SK-N-SH (cell line): Measurements from ENCODE around the gene APELA. TPM values are rescaled to one million over a fixed set of nuclear protein-coding genes. Genes with fewer than 3 reads are reported as not detected.

Experiments used
- CTCF ChIA-PET: fragments of 300-600, 350-600 bp; formaldehyde crosslinking; extraction: SDS; loops from one replicate; lab custom pipeline; 2021; lab: Yijun Ruan, JAX
- POLR2A ChIA-PET: fragments of 350-600 bp; sonication (Branson Sonifier 250); formaldehyde crosslinking; extraction: SDS; loops from one replicate; lab custom pipeline; 2020; ENCODE audit warnings: antibody characterized with exemption, inconsistent platforms; lab: Yijun Ruan, JAX
- DNase-seq: peaks from one replicate; pipeline ENCODE4 v3.0.0; 2012
- H2AFZ ChIP-seq: fragments of 200-600 bp; sonication (generic); 2 replicates; pipeline ENCODE4 v1.8.1; 2016; ENCODE audit warnings: antibody characterized with exemption, mild to moderate bottlenecking, low read depth
- H3F3A ChIP-seq: fragments of 200-600 bp; sonication (generic); replicated peaks from 2 replicates; pipeline ENCODE3; 2016; ENCODE audit warnings: antibody characterized with exemption, mild to moderate bottlenecking; ENCODE audit not compliant: insufficient read depth
- H3K27ac ChIP-seq, 2 experiments: fragments of 200-500 bp in 1 of 2; fragments of 200-600 bp in 1 of 2; sonication (Bioruptor generic) in 1 of 2; sonication (generic), shearing (Covaris generic) in 1 of 2; 2 replicates each; pipeline versions ENCODE4 v1.5.1 to v1.6.1; 2014 to 2016; ENCODE audit warnings: low read depth in 2 of 2, inconsistent platforms in 1 of 2, low read length in 1 of 2, mild to moderate bottlenecking in 1 of 2, mixed read lengths in 1 of 2
- H3K27me3 ChIP-seq: fragments of 200-600 bp; sonication (generic), shearing (Covaris generic); 2 replicates; pipeline ENCODE4 v1.6.1; 2016; ENCODE audit warnings: mixed run types; ENCODE audit not compliant: insufficient read depth
- H3K36me3 ChIP-seq, 2 experiments: fragments of 200-500 bp in 1 of 2; fragments of 200-600 bp in 1 of 2; sonication (Bioruptor generic) in 1 of 2; sonication (generic) in 1 of 2; replicated peaks in 1 of 2; 2 replicates each; pipeline versions ENCODE3 to v1.5.1; 2014 to 2016; ENCODE audit warnings: low read length in 1 of 2, mild to moderate bottlenecking in 1 of 2; ENCODE audit not compliant: insufficient read depth in 2 of 2, control insufficient read depth in 1 of 2
- H3K4me1 ChIP-seq, 2 experiments: fragments of 200-500 bp in 1 of 2; fragments of 200-600 bp in 1 of 2; sonication (Bioruptor generic) in 1 of 2; sonication (generic), shearing (Covaris generic) in 1 of 2; 2 replicates each; pipeline versions ENCODE4 v1.5.1 to v1.6.1; 2014 to 2016; ENCODE audit warnings: low read depth in 1 of 2, low read length in 1 of 2, mixed run types in 1 of 2; ENCODE audit not compliant: insufficient read depth in 2 of 2, control insufficient read depth in 1 of 2
- H3K4me2 ChIP-seq: fragments of 200-600 bp; sonication (generic), shearing (Covaris generic); 2 replicates; pipeline ENCODE4 v1.6.1; 2017; ENCODE audit warnings: mixed run types
- H3K4me3 ChIP-seq, 2 experiments: fragments of 200-500 bp in 1 of 2; fragments of 200-600 bp in 1 of 2; sonication (Bioruptor generic) in 1 of 2; sonication (generic), shearing (Covaris generic) in 1 of 2; 2 replicates each; pipeline versions ENCODE4 v1.5.1 to v1.8.1; 2014 to 2016; ENCODE audit warnings: low read depth in 2 of 2, inconsistent platforms in 1 of 2, low read length in 1 of 2, mild to moderate bottlenecking in 1 of 2, mixed read lengths in 1 of 2, moderate library complexity in 1 of 2
- H3K79me2 ChIP-seq: fragments of 200-600 bp; sonication (generic); 2 replicates; pipeline ENCODE4 v1.8.1; 2017; ENCODE audit warnings: mild to moderate bottlenecking; ENCODE audit not compliant: insufficient read depth
- H3K9ac ChIP-seq: fragments of 200-600 bp; sonication (generic); 2 replicates; pipeline ENCODE4 v1.6.1; 2017; ENCODE audit warnings: mixed run types
- H3K9me2 ChIP-seq: fragments of 200-600 bp; sonication (generic); 2 replicates; pipeline ENCODE4 v1.6.1; 2017; ENCODE audit warnings: mixed run types
- H3K9me3 ChIP-seq: fragments of 200-600 bp; sonication (generic); 2 replicates; pipeline ENCODE4 v1.6.1; 2017; ENCODE audit warnings: mixed run types, mild to moderate bottlenecking, moderate library complexity
- H4K20me1 ChIP-seq: fragments of 200-600 bp; sonication (generic); 2 replicates; pipeline ENCODE4 v1.6.1; 2017; ENCODE audit warnings: mild to moderate bottlenecking, mixed run types; ENCODE audit not compliant: insufficient read depth
- GABPA ChIP-seq: IDR thresholded peaks from 2 replicates; pipeline ENCODE4 v1.4.0; 2012; ENCODE audit warnings: low read depth, mild to moderate bottlenecking
- MXI1 ChIP-seq: IDR thresholded peaks from 2 replicates; pipeline ENCODE4 v1.6.1; 2012; ENCODE audit warnings: mild to moderate bottlenecking, low read depth, low read length, improper control_type of control experiment
- NRF1 ChIP-seq: IDR thresholded peaks from 2 replicates; pipeline ENCODE4 v1.6.1; 2012; ENCODE audit warnings: low read depth, mild to moderate bottlenecking, low read length
- SMC3 ChIP-seq: IDR thresholded peaks from 2 replicates; pipeline ENCODE4 v1.6.1; 2012; ENCODE audit warnings: low read depth, low read length, improper control_type of control experiment
- TCF12 ChIP-seq: IDR thresholded peaks from 2 replicates; pipeline ENCODE4 v1.4.0; 2012
- WGBS: methylation state at CpG from one replicate; pipeline ENCODE4 v1.1.6; 2017; ENCODE audit warnings: low lambda C conversion rate; 5-methylcytosine and 5-hydroxymethylcytosine counted together
- polyA plus RNA-seq, 3 experiments: library from polyadenylated mRNA; depleted of rRNA; stranded (reverse); fragments of >200 nt; gene quantifications; 2 replicates each; pipeline ENCODE4 v1.2.3, GENCODE V29; 2012
- TF ChIP-seq, protein P1 (sequence below): IDR thresholded peaks from 2 replicates; pipeline ENCODE4 v1.6.1; 2012; ENCODE audit warnings: mild to moderate bottlenecking, low read depth, low read length, moderate library complexity
- TF ChIP-seq, protein P2 (sequence below): IDR thresholded peaks from 2 replicates; pipeline ENCODE4; 2012

The APELA gene
- polyA plus RNA-seq, 1 of the 3 experiments (the other 2 are of a cell fraction), result not detected

- Histone ChIP-seq H4K20me1 (no peaks in the 10 kb centered on the region), H3K27ac (no peak overlapping the region), H3K4me3 (no peak overlapping the region), H3K9me3 (no peaks in the 10 kb centered on the region), H2AFZ (no peak overlapping the region), H3K4me1 (no peaks in the 10 kb centered on the region), H3K4me2 (no peak overlapping the region), H3K79me2 (no peaks in the 10 kb centered on the region), H3K9ac (no peak overlapping the region), H3F3A (no peaks in the 10 kb centered on the region), H3K27me3 (no peaks in the 10 kb centered on the region; the same call in 1 of the 2 replicates), H3K36me3 (no peaks in the 10 kb centered on the region), H3K9me2 (no peaks in the 10 kb centered on the region)
- TF ChIP-seq, protein P1, sequence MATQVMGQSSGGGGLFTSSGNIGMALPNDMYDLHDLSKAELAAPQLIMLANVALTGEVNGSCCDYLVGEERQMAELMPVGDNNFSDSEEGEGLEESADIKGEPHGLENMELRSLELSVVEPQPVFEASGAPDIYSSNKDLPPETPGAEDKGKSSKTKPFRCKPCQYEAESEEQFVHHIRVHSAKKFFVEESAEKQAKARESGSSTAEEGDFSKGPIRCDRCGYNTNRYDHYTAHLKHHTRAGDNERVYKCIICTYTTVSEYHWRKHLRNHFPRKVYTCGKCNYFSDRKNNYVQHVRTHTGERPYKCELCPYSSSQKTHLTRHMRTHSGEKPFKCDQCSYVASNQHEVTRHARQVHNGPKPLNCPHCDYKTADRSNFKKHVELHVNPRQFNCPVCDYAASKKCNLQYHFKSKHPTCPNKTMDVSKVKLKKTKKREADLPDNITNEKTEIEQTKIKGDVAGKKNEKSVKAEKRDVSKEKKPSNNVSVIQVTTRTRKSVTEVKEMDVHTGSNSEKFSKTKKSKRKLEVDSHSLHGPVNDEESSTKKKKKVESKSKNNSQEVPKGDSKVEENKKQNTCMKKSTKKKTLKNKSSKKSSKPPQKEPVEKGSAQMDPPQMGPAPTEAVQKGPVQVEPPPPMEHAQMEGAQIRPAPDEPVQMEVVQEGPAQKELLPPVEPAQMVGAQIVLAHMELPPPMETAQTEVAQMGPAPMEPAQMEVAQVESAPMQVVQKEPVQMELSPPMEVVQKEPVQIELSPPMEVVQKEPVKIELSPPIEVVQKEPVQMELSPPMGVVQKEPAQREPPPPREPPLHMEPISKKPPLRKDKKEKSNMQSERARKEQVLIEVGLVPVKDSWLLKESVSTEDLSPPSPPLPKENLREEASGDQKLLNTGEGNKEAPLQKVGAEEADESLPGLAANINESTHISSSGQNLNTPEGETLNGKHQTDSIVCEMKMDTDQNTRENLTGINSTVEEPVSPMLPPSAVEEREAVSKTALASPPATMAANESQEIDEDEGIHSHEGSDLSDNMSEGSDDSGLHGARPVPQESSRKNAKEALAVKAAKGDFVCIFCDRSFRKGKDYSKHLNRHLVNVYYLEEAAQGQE, result no peak
- TF ChIP-seq, protein P2, sequence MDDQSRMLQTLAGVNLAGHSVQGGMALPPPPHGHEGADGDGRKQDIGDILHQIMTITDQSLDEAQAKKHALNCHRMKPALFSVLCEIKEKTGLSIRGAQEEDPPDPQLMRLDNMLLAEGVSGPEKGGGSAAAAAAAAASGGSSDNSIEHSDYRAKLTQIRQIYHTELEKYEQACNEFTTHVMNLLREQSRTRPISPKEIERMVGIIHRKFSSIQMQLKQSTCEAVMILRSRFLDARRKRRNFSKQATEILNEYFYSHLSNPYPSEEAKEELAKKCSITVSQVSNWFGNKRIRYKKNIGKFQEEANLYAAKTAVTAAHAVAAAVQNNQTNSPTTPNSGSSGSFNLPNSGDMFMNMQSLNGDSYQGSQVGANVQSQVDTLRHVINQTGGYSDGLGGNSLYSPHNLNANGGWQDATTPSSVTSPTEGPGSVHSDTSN, result no peak
- TF ChIP-seq MXI1 (no peak), TCF12 (no peak)
- DNase-seq, result no peak
- ChIA-PET CTCF (no interaction called here), POLR2A (no interaction called here)
- WGBS, result 6% methylated on average over 5 of the region's 5 CpGs
These were observed 54.8 kb downstream of the APELA start for GRCh38 chr4:164931551-164932324.

GRCh38 chr4:164933244-164933643 lies 56.3 kb downstream of the APELA start:
- WGBS, result 32% methylated on average over 10 of the region's 11 CpGs
- H3K36me3 ChIP-seq, result no peaks in the 10 kb centered on the region
- H3K9me3 ChIP-seq, result no peaks in the 10 kb centered on the region
- no peaks in the 10 kb centered on the region for H3F3A ChIP-seq
- H3K27me3 ChIP-seq, result no peaks in the 10 kb centered on the region; the same call in 1 of the 2 replicates
- H3K9ac ChIP-seq, result no peak overlapping the region
- no peaks in the 10 kb centered on the region for H3K4me1 ChIP-seq
- no peaks in the 10 kb centered on the region for H3K9me2 ChIP-seq
- no peak overlapping the region for H3K27ac ChIP-seq
- H2AFZ ChIP-seq, result peak overlapping the region; percentile 29; the same call in 1 of the 2 replicates
- DNase-seq, result no peak
- H3K4me3 ChIP-seq, result no peak overlapping the region
- ChIA-PET POLR2A (no interaction called here), CTCF (no interaction called here)
- H3K4me2 ChIP-seq, result no peak overlapping the region
- no peaks in the 10 kb centered on the region for H3K79me2 ChIP-seq
- TF ChIP-seq SMC3 (no peak), NRF1 (no peak), MXI1 (no peak), GABPA (no peak)
- no peaks in the 10 kb centered on the region for H4K20me1 ChIP-seq
